WERI-Rb-1 (cell line): ENCODE data around the gene PARVB.

Experiments
- DNase-seq: peaks from one replicate; pipeline ENCODE4 v3.0.0-alpha.2; 2020
- H3K27ac ChIP-seq: fragments of 250-450 bp; sonication (Bioruptor Pico); 2 replicates; pipeline ENCODE4 v1.5.1; 2020; ENCODE audit warnings: mild to moderate bottlenecking, moderate library complexity
- H3K27me3 ChIP-seq: fragments of 250-450 bp; sonication (Bioruptor Pico); 2 replicates; pipeline ENCODE4 v1.5.1; 2021; ENCODE audit warnings: mild to moderate bottlenecking, low read depth, moderate library complexity; ENCODE audit not compliant: insufficient read depth, severe bottlenecking
- H3K36me3 ChIP-seq: fragments of 250-450 bp; sonication (Bioruptor Pico); 2 replicates; pipeline ENCODE4 v1.5.1; 2020; ENCODE audit warnings: mild to moderate bottlenecking, moderate library complexity
- H3K4me3 ChIP-seq: 2 replicates; pipeline ENCODE4 v1.5.1; 2011; ENCODE audit warnings: low read depth, mild to moderate bottlenecking, control low read depth, low read length
- H3K9me3 ChIP-seq: fragments of 250-450 bp; sonication (Bioruptor Pico); 2 replicates; pipeline ENCODE4 v1.5.1; 2021; ENCODE audit warnings: mild to moderate bottlenecking, moderate library complexity; ENCODE audit not compliant: severe bottlenecking
- TF ChIP-seq, protein P1 (sequence below): IDR thresholded peaks from 2 replicates; pipeline ENCODE4 v1.5.1; 2011; ENCODE audit warnings: low read depth, mild to moderate bottlenecking, control low read depth, inconsistent platforms, low read length

PARVB gene

DNA sequence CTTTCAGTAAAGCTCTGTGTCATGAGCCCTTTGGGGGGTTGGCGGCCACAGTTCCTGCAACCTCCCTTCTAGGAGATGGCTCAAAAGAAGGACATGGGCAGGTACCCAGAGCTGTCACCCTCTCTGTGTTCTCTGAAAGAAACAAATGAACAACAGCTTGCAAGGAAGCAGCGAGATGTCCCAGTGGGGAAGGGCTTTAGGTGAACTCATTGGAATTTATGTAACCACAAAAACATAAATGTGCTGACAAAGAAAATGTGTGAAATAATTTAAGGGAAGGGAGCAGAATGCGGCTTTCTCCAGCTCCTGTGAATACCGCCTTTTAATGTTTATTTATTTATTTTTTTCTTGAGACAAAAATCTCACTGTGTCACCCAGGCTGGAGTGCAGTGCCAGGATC is 159.9 kb downstream of the PARVB start:
- DNase-seq, result no peak
- no peak overlapping the region for H3K27ac ChIP-seq
- H3K4me3 ChIP-seq, result no peak overlapping the region
- no peaks in the 10 kb centered on the region for H3K36me3 ChIP-seq
- H3K9me3 ChIP-seq, result no peaks in the 10 kb centered on the region
- TF ChIP-seq, protein P1, sequence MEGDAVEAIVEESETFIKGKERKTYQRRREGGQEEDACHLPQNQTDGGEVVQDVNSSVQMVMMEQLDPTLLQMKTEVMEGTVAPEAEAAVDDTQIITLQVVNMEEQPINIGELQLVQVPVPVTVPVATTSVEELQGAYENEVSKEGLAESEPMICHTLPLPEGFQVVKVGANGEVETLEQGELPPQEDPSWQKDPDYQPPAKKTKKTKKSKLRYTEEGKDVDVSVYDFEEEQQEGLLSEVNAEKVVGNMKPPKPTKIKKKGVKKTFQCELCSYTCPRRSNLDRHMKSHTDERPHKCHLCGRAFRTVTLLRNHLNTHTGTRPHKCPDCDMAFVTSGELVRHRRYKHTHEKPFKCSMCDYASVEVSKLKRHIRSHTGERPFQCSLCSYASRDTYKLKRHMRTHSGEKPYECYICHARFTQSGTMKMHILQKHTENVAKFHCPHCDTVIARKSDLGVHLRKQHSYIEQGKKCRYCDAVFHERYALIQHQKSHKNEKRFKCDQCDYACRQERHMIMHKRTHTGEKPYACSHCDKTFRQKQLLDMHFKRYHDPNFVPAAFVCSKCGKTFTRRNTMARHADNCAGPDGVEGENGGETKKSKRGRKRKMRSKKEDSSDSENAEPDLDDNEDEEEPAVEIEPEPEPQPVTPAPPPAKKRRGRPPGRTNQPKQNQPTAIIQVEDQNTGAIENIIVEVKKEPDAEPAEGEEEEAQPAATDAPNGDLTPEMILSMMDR, result no peak
- H3K27me3 ChIP-seq, result no peaks in the 10 kb centered on the region

DNA sequence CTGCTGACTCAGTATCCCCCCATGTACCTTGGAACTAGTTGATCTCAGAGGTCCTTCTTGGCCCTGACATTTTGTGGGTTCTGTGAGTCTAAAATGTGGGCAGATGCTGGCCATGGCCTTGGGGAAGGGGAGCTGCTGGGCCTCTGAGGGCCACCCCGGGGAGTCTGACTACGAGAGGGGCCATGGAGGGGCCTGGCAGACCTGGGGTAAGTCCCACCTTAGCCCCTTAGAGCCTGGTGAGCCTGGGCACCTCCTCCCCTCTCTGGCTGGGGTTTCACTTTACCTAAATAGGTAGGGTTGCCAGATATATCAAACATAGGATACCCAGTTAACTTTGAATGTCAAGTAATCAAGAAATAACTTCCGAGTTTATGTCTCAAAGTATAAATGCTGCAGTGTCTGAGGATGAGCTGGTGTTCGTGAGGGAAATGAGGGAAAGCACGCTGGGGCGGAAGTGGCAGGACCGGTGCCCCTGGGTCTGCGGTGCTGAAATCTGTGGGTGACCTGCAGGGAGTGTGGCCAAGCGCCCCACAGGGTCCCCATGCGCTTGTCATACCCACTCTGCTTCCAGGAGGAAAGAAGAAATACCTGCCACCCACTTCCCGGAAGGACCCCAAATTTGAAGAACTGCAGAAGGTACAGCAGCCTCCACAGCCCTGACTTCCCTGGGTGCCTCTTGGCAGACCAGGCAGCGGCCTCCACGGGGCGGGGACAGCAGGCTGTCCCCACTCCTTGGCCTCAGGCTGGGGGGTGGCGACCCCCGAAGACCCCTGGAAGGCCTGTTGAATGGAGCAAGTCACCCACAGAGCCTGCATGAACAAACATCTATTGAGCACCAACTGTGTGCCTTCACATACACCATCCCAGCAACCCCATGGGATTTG is 161.4 kb downstream of the PARVB start:
- H3K27me3 ChIP-seq, result no peaks in the 10 kb centered on the region
- H3K36me3 ChIP-seq, result no peaks in the 10 kb centered on the region
- DNase-seq, result no peak
- H3K9me3 ChIP-seq, result no peaks in the 10 kb centered on the region
- H3K4me3 ChIP-seq, result no peak overlapping the region
- H3K27ac ChIP-seq, result no peak overlapping the region
- TF ChIP-seq, protein P1, result no peak

DNA sequence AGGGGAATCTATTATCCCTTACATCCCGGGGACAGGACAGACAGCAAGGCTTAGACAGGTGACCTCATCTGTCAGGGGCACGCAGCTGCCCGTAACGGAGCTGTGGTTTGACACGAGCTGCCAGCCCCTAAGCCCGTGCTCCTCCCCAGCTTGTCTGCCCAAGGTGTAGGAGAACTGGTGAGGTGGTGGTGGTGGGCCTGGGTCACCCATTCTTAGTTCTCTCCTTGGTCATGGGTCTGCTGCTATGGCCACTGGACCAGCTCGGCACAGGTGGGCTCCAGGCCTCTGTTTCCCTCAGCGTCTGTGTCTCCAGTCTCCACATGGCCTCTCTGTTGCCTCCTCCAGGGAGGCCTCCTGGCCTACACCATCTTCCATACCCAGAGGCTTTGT is 162.0 kb downstream of the PARVB start:
- no peaks in the 10 kb centered on the region for H3K36me3 ChIP-seq
- no peaks in the 10 kb centered on the region for H3K9me3 ChIP-seq
- DNase-seq, result peak; percentile 40
- no peak overlapping the region for H3K4me3 ChIP-seq
- no peak overlapping the region for H3K27ac ChIP-seq
- TF ChIP-seq, protein P1, result no peak
- H3K27me3 ChIP-seq, result no peaks in the 10 kb centered on the region

DNA sequence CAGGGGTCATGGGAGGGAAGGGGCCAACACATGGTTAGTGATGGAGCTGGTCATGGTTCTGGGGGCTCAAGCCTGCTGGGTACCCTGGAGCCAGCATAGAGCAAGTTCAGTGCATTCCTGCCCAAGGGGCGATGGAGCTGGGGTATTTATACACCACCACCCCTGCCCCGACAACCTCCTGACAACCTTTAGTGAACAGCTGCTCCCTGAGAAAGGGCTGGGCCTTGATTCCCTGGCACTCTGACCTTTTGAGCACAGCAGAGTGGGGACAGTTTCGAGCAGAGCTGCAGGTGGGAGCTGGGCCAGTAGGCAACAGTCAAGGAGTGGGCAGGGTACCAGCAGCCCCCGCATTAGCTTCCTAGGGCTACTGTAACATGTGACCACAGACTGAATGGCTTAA is 162.6 kb downstream of the PARVB start:
- TF ChIP-seq, protein P1, result no peak
- no peaks in the 10 kb centered on the region for H3K9me3 ChIP-seq
- no peak overlapping the region for H3K4me3 ChIP-seq
- no peak overlapping the region for H3K27ac ChIP-seq
- DNase-seq, result no peak
- no peaks in the 10 kb centered on the region for H3K36me3 ChIP-seq
- H3K27me3 ChIP-seq, result no peaks in the 10 kb centered on the region

DNA sequence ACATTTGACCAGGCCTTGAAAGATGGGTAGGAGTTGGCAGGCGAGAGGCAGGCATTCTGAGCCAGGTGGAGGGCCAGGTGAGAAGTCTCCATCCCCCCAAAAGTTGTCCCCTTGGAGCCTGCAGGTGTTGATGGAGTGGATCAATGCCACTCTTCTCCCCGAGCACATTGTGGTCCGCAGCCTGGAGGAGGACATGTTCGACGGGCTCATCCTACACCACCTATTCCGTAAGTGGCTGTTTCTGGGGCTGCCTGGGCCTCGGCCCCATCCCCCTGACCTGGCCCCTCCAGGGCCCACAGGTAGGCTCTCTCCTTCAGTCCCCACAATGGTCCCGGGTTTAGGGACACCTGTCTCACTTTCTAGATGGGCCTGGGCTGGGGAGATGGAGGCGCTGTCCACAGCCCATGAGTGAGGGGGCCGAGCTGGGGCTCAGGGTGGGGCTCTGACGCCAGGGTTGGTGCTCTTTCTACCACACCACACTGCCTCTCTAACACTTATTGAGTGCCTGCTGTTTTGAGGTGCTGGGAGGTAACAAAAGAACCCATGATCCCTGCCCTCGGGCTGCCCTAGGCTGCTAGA is 163.6 kb downstream of the PARVB start:
- no peaks in the 10 kb centered on the region for H3K27me3 ChIP-seq
- DNase-seq, result no peak
- TF ChIP-seq, protein P1, result no peak
- H3K4me3 ChIP-seq, result no peak overlapping the region
- no peaks in the 10 kb centered on the region for H3K36me3 ChIP-seq
- H3K9me3 ChIP-seq, result peaks cover 2% of the 10 kb centered on the region
- H3K27ac ChIP-seq, result no peak overlapping the region
